HepG2 (cell line): ENCODE data around the gene MAPRE3. TPM values are rescaled to one million over a fixed set of nuclear protein-coding genes. Genes with fewer than 3 reads are reported as not detected.
A peak's percentile ranks its signal among the peaks of the same experiment; 100 is the strongest.

Source experiments
- CHD4 ChIP-seq: fragments of 200-600 bp; sonication (generic); IDR thresholded peaks from 2 replicates; pipeline ENCODE4 v1.7.0; 2017; ENCODE audit warnings: mild to moderate bottlenecking, low read length, borderline replicate concordance
- ETV6 ChIP-seq: sonication (generic); formaldehyde crosslinking; conservative IDR thresholded peaks from 2 replicates; pipeline ENCODE4 v1.4.0; 2020; ENCODE audit warnings: missing genetic modification reagents
- FOXJ3 ChIP-seq: sonication (generic); formaldehyde crosslinking; IDR thresholded peaks from 2 replicates; pipeline ENCODE4 v1.4.0; 2020; ENCODE audit warnings: missing genetic modification reagents, mild to moderate bottlenecking, borderline replicate concordance
- HNRNPL ChIP-seq: fragments of 200-400 bp; formaldehyde crosslinking; IDR thresholded peaks from 2 replicates; pipeline ENCODE4 v1.6.1; 2017; ENCODE audit warnings: mild to moderate bottlenecking, low read depth, low read length
- MAFG ChIP-seq: sonication (generic); formaldehyde crosslinking; IDR thresholded peaks from 2 replicates; pipeline ENCODE4 v1.5.1; 2020; ENCODE audit warnings: mild to moderate bottlenecking, missing genetic modification reagents
- SAP130 ChIP-seq: IDR thresholded peaks from 2 replicates; pipeline ENCODE4 v1.6.1; 2016; ENCODE audit warnings: low read depth
- TRIM24 ChIP-seq: sonication (generic); formaldehyde crosslinking; IDR thresholded peaks from 2 replicates; pipeline ENCODE4 v1.8.0; 2022; ENCODE audit warnings: mild to moderate bottlenecking, missing genetic modification reagents
- ZNF121 ChIP-seq: sonication (generic); formaldehyde crosslinking; IDR thresholded peaks from 2 replicates; pipeline ENCODE4 v1.5.0; 2020; ENCODE audit warnings: mild to moderate bottlenecking, missing genetic modification reagents
- ZNF670 ChIP-seq: sonication (generic); formaldehyde crosslinking; IDR thresholded peaks from 2 replicates; pipeline ENCODE4 v1.8.0; 2022; ENCODE audit warnings: mild to moderate bottlenecking, missing genetic modification reagents, borderline replicate concordance
- ZNF678 ChIP-seq: sonication (generic); formaldehyde crosslinking; IDR thresholded peaks from 2 replicates; pipeline ENCODE4 v1.4.0; 2020; ENCODE audit warnings: mild to moderate bottlenecking, missing genetic modification reagents
- polyA plus RNA-seq, 8 experiments: library from polyadenylated mRNA; depleted of rRNA in 3 of 8; stranded (reverse) in 7 of 8; unstranded in 1 of 8; fragments of >200 nt; fragmentation: Illumina TruSeq in 4 of 8; extraction: Trizol in 4 of 8; gene quantifications; 2 replicates each; pipeline versions ENCODE4 v1.2.1 to v1.2.3, GENCODE V29; 2011 to 2016; ENCODE audit warnings: low read depth in 4 of 8, missing spikeins in 1 of 8, mixed read lengths in 1 of 8; ENCODE audit not compliant: insufficient read depth in 1 of 8
- total RNA-seq, 5 experiments: library from RNA; depleted of rRNA; stranded (reverse); fragments of >200 nt; fragmentation: Illumina TruSeq; extraction: Trizol; gene quantifications; 2 replicates each; pipeline ENCODE4 v1.2.3, GENCODE V29; 2016; ENCODE audit warnings: low read depth in 1 of 5
- TF ChIP-seq, protein P1 (sequence below): sonication (generic); formaldehyde crosslinking; IDR thresholded peaks from 2 replicates; pipeline ENCODE4 v1.4.0; 2020; ENCODE audit warnings: missing genetic modification reagents
- TF ChIP-seq, protein P2 (sequence below): sonication (generic); formaldehyde crosslinking; IDR thresholded peaks from 2 replicates; pipeline ENCODE4 v1.5.1; 2020; ENCODE audit warnings: mild to moderate bottlenecking, moderate library complexity, missing genetic modification reagents
- TF ChIP-seq, protein P3 (sequence below): sonication (generic); formaldehyde crosslinking; conservative IDR thresholded peaks from 2 replicates; pipeline ENCODE4 v1.8.0; 2022; ENCODE audit warnings: missing genetic modification reagents
- TF ChIP-seq, protein P4 (sequence below): sonication (generic); formaldehyde crosslinking; IDR thresholded peaks from 2 replicates; pipeline ENCODE4 v1.5.0; 2020; ENCODE audit warnings: missing genetic modification reagents
- TF ChIP-seq, protein P5 (sequence below): IDR thresholded peaks from 2 replicates; pipeline ENCODE4 v1.6.1; 2016; ENCODE audit warnings: missing compliant biosample characterization, missing genetic modification reagents, borderline replicate concordance

The MAPRE3 gene
- total and polyA plus RNA-seq, 2 of the 13 experiments (the other 11 are each of a cell fraction or from before 2014, with no cell fraction given) = 0.31 to 0.91 TPM

DNA sequence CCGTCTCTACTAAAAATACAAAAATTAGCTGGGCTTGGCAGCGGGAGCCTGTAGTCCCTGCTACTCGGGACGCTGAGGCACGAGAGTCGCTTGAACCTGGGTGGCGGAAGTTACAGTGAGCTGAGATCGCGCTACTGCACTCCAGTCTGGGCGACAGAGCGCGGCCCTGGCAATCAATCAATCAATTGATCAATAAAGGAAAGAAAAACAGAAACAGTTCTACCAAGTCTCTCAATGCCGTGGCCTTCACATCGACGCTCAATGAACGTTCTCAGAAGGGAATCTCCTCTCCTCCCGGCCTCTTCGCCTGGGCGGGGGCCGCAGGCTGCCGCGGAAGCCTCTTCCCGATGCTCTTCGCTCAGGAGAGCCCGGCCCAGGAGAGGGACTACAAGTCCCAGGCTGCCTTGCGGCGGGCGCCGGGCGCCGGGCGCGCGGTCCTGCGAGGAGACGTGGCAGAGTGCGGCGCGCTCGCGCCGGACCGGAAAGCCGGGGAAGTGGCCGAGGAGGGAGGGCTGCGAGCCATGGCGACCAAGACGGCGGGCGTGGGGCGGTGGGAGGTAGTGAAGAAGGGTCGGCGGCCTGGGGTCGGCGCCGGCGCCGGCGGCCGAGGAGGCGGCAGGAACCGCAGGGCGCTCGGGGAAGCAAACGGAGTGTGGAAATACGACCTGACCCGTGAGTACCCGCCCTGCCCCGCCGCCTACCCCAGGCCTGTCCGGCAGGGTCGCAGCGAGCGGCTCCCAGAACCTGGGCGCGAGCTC is 62.2 kb downstream of the MAPRE3 start, which contains the start of gene TMEM214 (continued):
- TF ChIP-seq, protein P1, sequence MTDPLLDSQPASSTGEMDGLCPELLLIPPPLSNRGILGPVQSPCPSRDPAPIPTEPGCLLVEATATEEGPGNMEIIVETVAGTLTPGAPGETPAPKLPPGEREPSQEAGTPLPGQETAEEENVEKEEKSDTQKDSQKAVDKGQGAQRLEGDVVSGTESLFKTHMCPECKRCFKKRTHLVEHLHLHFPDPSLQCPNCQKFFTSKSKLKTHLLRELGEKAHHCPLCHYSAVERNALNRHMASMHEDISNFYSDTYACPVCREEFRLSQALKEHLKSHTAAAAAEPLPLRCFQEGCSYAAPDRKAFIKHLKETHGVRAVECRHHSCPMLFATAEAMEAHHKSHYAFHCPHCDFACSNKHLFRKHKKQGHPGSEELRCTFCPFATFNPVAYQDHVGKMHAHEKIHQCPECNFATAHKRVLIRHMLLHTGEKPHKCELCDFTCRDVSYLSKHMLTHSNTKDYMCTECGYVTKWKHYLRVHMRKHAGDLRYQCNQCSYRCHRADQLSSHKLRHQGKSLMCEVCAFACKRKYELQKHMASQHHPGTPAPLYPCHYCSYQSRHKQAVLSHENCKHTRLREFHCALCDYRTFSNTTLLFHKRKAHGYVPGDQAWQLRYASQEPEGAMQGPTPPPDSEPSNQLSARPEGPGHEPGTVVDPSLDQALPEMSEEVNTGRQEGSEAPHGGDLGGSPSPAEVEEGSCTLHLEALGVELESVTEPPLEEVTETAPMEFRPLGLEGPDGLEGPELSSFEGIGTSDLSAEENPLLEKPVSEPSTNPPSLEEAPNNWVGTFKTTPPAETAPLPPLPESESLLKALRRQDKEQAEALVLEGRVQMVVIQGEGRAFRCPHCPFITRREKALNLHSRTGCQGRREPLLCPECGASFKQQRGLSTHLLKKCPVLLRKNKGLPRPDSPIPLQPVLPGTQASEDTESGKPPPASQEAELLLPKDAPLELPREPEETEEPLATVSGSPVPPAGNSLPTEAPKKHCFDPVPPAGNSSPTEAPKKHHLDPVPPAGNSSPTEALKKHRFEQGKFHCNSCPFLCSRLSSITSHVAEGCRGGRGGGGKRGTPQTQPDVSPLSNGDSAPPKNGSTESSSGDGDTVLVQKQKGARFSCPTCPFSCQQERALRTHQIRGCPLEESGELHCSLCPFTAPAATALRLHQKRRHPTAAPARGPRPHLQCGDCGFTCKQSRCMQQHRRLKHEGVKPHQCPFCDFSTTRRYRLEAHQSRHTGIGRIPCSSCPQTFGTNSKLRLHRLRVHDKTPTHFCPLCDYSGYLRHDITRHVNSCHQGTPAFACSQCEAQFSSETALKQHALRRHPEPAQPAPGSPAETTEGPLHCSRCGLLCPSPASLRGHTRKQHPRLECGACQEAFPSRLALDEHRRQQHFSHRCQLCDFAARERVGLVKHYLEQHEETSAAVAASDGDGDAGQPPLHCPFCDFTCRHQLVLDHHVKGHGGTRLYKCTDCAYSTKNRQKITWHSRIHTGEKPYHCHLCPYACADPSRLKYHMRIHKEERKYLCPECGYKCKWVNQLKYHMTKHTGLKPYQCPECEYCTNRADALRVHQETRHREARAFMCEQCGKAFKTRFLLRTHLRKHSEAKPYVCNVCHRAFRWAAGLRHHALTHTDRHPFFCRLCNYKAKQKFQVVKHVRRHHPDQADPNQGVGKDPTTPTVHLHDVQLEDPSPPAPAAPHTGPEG (CRISPR knock-in tag) = 0 out of 2 replicates have a peak, but pooled peaks have one; percentile 27
- TF ChIP-seq ZNF678 (CRISPR knock-in tag) (peak; percentile 21; the same call in 1 of the 2 replicates), ZNF670 (peak; percentile 72), HNRNPL (no peak), TRIM24 (CRISPR knock-in tag) (no peak), SAP130 (CRISPR knock-in tag) (peak; percentile 98), FOXJ3 (0 out of 2 replicates have a peak, but pooled peaks have one; percentile 53), ZNF121 (CRISPR knock-in tag) (peak; percentile 46; the same call in 1 of the 2 replicates), MAFG (CRISPR knock-in tag) (no peak), CHD4 (peak; percentile 67; the same call in 1 of the 2 replicates), ETV6 (CRISPR knock-in tag) (no peak; the same call in 1 of the 2 replicates)
- TF ChIP-seq, protein P2, sequence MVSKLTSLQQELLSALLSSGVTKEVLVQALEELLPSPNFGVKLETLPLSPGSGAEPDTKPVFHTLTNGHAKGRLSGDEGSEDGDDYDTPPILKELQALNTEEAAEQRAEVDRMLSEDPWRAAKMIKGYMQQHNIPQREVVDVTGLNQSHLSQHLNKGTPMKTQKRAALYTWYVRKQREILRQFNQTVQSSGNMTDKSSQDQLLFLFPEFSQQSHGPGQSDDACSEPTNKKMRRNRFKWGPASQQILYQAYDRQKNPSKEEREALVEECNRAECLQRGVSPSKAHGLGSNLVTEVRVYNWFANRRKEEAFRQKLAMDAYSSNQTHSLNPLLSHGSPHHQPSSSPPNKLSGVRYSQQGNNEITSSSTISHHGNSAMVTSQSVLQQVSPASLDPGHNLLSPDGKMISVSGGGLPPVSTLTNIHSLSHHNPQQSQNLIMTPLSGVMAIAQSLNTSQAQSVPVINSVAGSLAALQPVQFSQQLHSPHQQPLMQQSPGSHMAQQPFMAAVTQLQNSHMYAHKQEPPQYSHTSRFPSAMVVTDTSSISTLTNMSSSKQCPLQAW (CRISPR knock-in tag) = no peak
- TF ChIP-seq, protein P3, sequence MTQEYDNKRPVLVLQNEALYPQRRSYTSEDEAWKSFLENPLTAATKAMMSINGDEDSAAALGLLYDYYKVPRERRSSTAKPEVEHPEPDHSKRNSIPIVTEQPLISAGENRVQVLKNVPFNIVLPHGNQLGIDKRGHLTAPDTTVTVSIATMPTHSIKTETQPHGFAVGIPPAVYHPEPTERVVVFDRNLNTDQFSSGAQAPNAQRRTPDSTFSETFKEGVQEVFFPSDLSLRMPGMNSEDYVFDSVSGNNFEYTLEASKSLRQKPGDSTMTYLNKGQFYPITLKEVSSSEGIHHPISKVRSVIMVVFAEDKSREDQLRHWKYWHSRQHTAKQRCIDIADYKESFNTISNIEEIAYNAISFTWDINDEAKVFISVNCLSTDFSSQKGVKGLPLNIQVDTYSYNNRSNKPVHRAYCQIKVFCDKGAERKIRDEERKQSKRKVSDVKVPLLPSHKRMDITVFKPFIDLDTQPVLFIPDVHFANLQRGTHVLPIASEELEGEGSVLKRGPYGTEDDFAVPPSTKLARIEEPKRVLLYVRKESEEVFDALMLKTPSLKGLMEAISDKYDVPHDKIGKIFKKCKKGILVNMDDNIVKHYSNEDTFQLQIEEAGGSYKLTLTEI = no peak
- TF ChIP-seq, protein P4, sequence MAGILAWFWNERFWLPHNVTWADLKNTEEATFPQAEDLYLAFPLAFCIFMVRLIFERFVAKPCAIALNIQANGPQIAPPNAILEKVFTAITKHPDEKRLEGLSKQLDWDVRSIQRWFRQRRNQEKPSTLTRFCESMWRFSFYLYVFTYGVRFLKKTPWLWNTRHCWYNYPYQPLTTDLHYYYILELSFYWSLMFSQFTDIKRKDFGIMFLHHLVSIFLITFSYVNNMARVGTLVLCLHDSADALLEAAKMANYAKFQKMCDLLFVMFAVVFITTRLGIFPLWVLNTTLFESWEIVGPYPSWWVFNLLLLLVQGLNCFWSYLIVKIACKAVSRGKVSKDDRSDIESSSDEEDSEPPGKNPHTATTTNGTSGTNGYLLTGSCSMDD = no peak
- TF ChIP-seq, protein P5, sequence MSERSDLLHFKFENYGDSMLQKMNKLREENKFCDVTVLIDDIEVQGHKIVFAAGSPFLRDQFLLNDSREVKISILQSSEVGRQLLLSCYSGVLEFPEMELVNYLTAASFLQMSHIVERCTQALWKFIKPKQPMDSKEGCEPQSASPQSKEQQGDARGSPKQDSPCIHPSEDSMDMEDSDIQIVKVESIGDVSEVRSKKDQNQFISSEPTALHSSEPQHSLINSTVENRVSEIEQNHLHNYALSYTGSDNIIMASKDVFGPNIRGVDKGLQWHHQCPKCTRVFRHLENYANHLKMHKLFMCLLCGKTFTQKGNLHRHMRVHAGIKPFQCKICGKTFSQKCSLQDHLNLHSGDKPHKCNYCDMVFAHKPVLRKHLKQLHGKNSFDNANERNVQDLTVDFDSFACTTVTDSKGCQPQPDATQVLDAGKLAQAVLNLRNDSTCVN = peak; percentile 47; the same call in 1 of the 2 replicates
